Lower lobe of right lung (tissue), 2 donors: Measurements from ENCODE around the gene TMEM217. TPM values are rescaled to one million over a fixed set of nuclear protein-coding genes. Genes with fewer than 3 reads are reported as not detected.

ENCODE experiments used
- ATAC-seq, 2 donors: fragments of 200-7000 bp; cut with Tn5 transposase; one replicate each; pipeline ENCODE4 v1.9.1; 2020 to 2022; ENCODE audit warnings: mild to moderate bottlenecking in 2 of 2, moderate library complexity in 2 of 2
- DNase-seq: peaks from one replicate; pipeline ENCODE4 v3.0.0-alpha.2; 2020
- H3K27ac ChIP-seq: fragments of 200-600 bp; one replicate; pipeline ENCODE4 v1.8.0; 2022
- H3K27me3 ChIP-seq: fragments of 200-600 bp; one replicate; pipeline ENCODE4 v1.8.0; 2022; ENCODE audit warnings: low read depth
- H3K36me3 ChIP-seq: fragments of 200-600 bp; one replicate; pipeline ENCODE4 v1.8.0; 2022; ENCODE audit warnings: mild to moderate bottlenecking
- H3K4me1 ChIP-seq: fragments of 200-600 bp; one replicate; pipeline ENCODE4 v1.8.0; 2022
- H3K4me3 ChIP-seq: fragments of 200-600 bp; one replicate; pipeline ENCODE4 v1.8.0; 2022; ENCODE audit warnings: mild to moderate bottlenecking
- H3K9me3 ChIP-seq: fragments of 200-600 bp; one replicate; pipeline ENCODE4 v1.8.0; 2022
- CTCF ChIP-seq: fragments of 200-600 bp; IDR thresholded peaks from one replicate; pipeline ENCODE4 v1.8.0; 2022; ENCODE audit warnings: antibody characterized with exemption, mild to moderate bottlenecking
- intact Hi-C: fragments of 100-400 bp; cut with DNase I; formaldehyde crosslinking; loops from one replicate; pipeline ENCODE4 v1.11.0; 2022
- total RNA-seq: library from RNA; stranded (reverse); fragmentation: NEBNext Ultra II Directional; extraction: Animal tissue kit (Norgen Biotek cat#: 25700); gene quantifications from one replicate; pipeline ENCODE4 v1.2.1, GENCODE V29; 2021
- donor health status: DM: no; HTN: yes; CAD: no; lungs with severe emphysema.

Gene TMEM217
- total RNA-seq, 1 donor from 2014 or later: 1.1 TPM

- H3K4me1 ChIP-seq: peaks cover 25% of the 10 kb centered on the region
Measured at GRCh38 chr6:37260040-37260439, 2.1 kb upstream of the TMEM217 start.

GRCh38 chr6:37259191-37259590 lies 1.2 kb upstream of the TMEM217 start:
- intact Hi-C loops: no loop called here
- no peaks in the 10 kb centered on the region for H3K27me3 ChIP-seq
- peak overlapping the region; percentile 2 for H3K27ac ChIP-seq
- H3K4me3 ChIP-seq: no peak overlapping the region
- H3K9me3 ChIP-seq: no peaks in the 10 kb centered on the region
- no peaks in the 10 kb centered on the region for H3K36me3 ChIP-seq
- DNase-seq (no peak), ATAC-seq (no peak)
- H3K4me1 ChIP-seq: peaks cover 25% of the 10 kb centered on the region
- no peak for TF ChIP-seq CTCF

More at GRCh38 chr6:37260040-37260439, 2.1 kb upstream of the TMEM217 start:
- Histone ChIP-seq H3K27me3 (no peaks in the 10 kb centered on the region), H3K9me3 (no peaks in the 10 kb centered on the region), H3K36me3 (no peaks in the 10 kb centered on the region), H3K27ac (no peak overlapping the region), H3K4me3 (no peak overlapping the region)
- no peak for DNase-seq
- no peak for TF ChIP-seq CTCF
- intact Hi-C loops: no loop called here
- no peak for ATAC-seq

- intact Hi-C loops: no loop called here
- peaks cover 25% of the 10 kb centered on the region for H3K4me1 ChIP-seq
- ATAC-seq: no peak
Measured at GRCh38 chr6:37258405-37259105, 611 bp upstream of the TMEM217 start.

DNA sequence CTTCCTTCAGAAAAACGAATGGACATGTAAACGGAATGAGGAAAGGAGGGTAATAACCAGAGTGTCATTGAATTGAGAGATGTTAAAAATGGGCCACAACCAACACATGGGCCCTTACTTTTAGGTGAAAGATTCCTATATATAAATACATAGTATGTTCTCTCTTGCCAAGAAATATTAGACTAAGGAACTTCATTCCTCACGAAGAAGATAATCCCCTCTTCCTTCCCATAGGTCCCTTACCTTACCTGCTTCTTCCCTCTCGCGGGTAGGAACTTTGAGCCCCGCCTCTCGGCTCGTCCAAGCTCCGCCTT lies 667 bp downstream of the TMEM217 start:
- Histone ChIP-seq H3K4me1 (peaks cover 25% of the 10 kb centered on the region), H3K36me3 (no peaks in the 10 kb centered on the region), H3K9me3 (no peaks in the 10 kb centered on the region), H3K27me3 (no peaks in the 10 kb centered on the region), H3K27ac (peak overlapping the region; percentile 94), H3K4me3 (peak overlapping the region; percentile 84)
- no peak for TF ChIP-seq CTCF
- intact Hi-C loops: no loop called here
- DNase-seq (no peak), ATAC-seq (no peak)

More at GRCh38 chr6:37258405-37259105, 611 bp upstream of the TMEM217 start:
- no peaks in the 10 kb centered on the region for H3K27me3 ChIP-seq
- DNase-seq: no peak
- H3K27ac ChIP-seq: peak overlapping the region; percentile 94
- TF ChIP-seq CTCF: no peak
- H3K9me3 ChIP-seq: no peaks in the 10 kb centered on the region
- H3K36me3 ChIP-seq: no peaks in the 10 kb centered on the region
- H3K4me3 ChIP-seq: peak overlapping the region; percentile 84

DNA sequence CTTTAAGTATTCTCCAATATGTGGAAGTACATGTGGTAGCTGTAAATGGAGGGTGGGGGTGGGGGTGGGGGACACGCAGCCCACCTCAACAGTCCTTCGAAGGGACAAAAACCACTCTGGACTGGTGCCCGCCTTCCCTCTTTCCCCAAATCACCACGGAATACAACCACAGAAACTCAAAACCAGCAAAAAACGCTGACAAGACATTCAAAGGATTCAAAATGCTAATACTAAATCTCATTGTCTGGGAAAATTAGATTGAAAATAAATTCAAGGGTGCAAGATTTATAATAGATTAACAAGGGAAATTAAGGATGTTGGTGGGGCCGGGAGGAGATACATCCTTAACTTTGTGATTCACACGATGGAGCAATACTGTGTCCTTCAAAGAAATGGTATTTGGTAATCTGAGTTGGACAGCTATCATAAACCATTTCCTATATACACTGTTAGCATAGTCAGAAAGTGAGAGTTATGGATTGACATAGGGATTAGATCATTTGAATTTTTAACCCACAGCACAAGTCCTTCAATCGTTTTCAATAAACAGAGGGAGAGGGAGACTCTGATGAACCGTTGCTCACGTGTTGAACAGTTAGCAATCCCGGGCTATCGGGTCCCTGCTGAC lies 1.1 kb downstream of the TMEM217 start:
- H3K4me3 ChIP-seq: peak overlapping the region; percentile 84
- no peaks in the 10 kb centered on the region for H3K27me3 ChIP-seq
- no peaks in the 10 kb centered on the region for H3K9me3 ChIP-seq
- intact Hi-C loops: no loop called here
- no peak for TF ChIP-seq CTCF
- no peak overlapping the region for H3K27ac ChIP-seq
- DNase-seq (no peak), ATAC-seq (peak in 1 of 2 donors; percentile 5)
- peaks cover 25% of the 10 kb centered on the region for H3K4me1 ChIP-seq
- no peaks in the 10 kb centered on the region for H3K36me3 ChIP-seq
